HG02798 (cell line): ENCODE data around the gene MORF4L1.
"Not testable (repeated sequence)": the region's sequence is repeated elsewhere in the genome, so short reads cannot be mapped to it uniquely, and the experiment has no call there.

Experiments used
- ATAC-seq: cut with Tn5 transposase; IDR thresholded peaks from one replicate; pipeline ENCODE4 v1.9.1; 2021; ENCODE audit warnings: mild to moderate bottlenecking; ENCODE audit not compliant: unreplicated experiment, poor library complexity

The MORF4L1 gene

GRCh38 chr15:78855746-78856145 lies 16.9 kb upstream of the MORF4L1 start:
- no peak for ATAC-seq

DNA sequence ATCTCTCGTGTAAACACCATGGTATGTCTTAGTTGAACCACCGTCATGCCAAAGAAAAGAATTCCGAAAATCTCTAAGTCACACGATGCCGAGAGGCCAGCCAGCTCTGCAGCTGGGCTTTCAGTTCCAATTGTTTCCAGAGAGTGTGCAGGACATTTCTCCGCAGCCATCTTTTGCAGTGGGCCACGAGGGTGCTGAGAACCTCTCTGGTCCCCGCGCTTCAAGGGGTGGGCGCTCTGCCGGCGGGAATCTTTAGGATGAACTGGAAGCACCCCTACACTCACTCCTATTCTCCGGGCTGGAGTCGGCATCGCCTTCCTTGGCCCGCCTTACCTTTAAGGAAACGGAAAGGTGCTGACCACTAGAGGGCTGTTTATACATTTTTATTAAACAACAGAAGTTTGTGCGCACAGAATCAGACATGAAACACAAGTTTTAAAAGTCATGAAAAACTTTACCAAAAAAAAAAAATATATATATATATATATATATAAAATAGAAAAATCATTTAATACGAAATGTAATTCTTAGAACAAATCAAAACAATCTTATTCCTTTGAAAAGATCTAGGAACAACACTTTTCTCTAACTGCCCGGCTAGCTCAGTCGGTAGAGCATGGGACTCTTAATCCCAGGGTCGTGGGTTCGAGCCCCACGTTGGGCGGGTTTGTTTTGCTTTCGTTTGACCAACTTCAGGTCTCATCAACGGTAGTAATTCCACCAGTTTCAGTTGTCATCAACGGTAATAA lies 12.5 kb upstream of the MORF4L1 start:
- ATAC-seq, result peak; percentile 66

- ATAC-seq, result not testable (repeated sequence)
Measured at GRCh38 chr15:78865585-78865984, 7.1 kb upstream of the MORF4L1 start.

DNA sequence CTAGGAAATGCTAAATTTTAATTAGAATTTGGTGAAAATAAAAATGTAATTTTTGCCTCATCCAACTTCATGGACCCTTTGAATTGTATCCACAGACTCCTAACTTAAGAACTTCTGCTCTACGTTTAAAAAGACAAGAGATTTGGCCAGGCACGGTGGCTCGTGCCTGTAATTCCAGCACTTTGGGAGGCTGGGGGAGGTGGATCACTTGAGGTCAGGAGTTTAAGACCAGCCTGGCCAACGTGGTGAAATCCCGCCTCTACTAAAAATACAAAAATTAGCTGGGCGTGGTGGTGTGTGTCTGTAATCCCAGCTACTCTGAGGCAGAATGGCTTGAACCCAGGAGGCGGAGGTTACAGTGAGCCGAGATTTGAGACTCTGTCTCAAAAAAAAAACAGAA lies 6.7 kb upstream of the MORF4L1 start:
- not testable (repeated sequence) for ATAC-seq

GRCh38 chr15:78866803-78867202 lies 5.9 kb upstream of the MORF4L1 start:
- ATAC-seq, result no peak

DNA sequence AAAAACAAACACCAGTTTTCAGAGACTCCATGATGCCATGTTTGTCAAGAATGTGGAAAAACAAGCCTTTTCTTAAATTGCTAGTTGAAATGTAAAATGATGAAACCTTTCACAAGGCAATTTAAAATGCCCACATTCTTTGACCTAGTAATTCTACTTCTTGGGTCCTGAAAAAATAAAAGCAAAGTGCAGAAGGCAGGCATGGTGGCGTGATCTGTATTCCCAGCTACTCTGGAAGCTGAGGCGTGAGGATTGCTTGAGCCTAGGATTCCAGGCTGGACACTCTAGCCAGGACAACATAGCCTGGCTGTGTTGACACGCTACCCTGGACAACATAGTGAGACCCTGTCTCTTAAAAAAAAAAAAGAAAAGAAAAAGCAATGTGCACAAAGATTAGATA lies 4.3 kb upstream of the MORF4L1 start:
- ATAC-seq, result no peak

GRCh38 chr15:78871483-78872127 lies 1.1 kb upstream of the MORF4L1 start:
- not testable (repeated sequence) for ATAC-seq

GRCh38 chr15:78872972-78873792 lies 492 bp downstream of the MORF4L1 start:
- peak; percentile 78 for ATAC-seq

GRCh38 chr15:78873793-78874765 lies 1.4 kb downstream of the MORF4L1 start:
- ATAC-seq, result no peak

DNA sequence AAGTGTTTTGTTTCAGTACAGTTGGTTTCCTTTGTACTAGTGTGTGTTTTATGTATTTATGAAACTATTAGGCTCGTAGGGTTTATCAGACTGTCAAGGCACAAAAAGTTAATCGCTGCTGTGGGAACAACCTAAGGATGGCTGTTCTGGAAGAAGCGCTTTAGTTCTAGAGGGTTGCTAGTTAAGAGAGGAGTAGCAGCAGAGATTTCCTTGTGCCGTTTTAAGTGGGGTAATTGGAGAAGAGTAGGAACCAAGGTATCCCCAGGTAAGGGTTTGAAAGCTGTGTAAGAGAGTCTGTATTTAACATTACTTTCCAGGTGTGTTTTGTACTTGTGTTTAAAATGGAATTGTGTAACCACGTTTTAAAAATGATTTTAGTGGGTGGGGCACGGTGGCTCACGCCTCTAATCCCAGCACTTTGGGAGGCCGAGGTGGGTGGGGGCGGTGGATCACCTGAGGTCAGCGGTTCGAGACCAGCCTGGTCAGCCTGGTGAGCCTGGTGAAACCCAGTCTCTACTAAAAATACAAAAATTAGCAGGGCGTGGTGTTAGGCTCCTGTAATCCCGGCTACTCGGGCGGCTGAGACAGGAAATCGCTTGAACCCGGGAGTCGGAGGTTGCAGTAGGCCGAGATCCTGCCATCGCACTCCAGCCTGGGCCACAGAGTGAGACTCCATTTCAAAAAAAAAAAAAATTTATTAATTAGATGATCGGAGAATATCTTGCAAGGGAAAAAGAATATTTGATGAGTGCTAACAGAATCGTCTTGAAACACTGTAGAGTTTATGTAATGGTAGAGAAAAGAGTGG lies 2.6 kb downstream of the MORF4L1 start:
- no peak for ATAC-seq

DNA sequence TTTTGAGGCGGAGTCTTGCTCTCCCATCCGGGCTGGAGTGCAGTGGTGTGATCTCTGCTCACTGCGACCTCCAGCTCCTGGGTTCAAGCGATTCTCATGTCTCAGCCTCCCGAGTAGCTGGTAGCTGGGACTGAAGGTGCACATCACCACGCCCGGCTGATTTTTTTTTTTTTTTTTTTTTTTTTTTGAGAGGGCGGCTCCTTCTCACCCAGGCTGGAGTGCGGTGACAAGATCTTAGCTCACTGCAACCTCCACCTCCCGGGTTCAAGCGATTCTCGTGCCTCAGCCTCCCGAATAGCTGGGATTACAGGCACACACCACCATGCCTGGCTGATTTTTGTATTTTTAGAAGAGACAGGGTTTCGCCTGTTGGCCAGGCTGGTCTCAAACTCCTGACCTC lies 4.3 kb downstream of the MORF4L1 start:
- not testable (repeated sequence) for ATAC-seq

DNA sequence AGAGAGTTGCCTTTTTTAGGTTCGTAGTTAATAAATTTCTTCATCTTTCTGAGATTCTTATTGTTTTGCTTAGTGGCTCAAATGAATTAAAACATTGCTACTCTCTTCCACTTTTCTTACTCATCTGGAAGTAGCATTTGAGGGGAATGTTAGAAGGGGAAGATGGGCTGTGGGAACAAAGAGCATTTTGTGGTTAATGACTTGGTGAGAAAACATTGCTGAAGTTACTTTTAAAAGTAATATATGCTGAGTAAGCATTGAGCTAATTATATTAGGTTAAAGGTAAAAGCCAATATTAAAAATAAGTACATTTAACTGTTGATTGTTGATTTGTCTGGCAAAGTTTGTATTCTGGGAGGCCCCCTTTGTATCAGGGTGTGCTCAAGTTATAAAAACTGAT lies 5.7 kb downstream of the MORF4L1 start:
- no peak for ATAC-seq

DNA sequence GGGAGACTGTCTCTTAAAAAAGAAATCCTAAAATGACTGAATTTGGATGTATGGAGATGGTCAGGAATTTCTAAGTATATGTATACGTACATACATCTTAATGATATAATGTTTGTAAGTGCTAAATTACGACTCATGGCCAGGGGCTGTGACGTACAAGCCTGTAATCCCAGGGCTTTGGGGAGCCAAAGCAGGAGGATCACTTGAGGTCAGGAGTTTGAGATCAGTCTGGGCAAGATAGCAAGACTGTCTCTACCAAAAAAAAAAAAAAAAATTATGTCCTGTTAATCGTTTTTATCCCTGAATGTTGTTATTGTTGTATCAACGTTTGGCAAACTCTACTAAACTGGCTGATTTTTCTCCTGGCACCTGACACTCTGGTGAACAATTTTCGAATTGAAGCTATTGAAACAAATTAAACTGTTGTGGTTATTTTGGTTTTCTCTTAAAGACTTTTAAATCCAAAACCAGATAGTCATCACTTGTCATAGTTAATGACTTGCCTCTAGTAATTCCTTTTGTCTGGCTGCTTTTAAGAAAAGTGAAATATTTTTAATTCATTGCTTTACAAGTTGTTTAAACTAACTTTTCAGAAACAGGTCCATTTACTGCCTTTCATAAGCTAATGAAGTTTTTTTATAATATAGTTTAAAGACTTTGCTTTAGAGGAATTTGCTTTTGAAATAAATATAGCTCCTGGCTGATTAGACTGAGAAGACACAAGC lies 7.0 kb downstream of the MORF4L1 start:
- no peak for ATAC-seq

GRCh38 chr15:78880242-78880533 lies 7.5 kb downstream of the MORF4L1 start:
- no peak for ATAC-seq

DNA sequence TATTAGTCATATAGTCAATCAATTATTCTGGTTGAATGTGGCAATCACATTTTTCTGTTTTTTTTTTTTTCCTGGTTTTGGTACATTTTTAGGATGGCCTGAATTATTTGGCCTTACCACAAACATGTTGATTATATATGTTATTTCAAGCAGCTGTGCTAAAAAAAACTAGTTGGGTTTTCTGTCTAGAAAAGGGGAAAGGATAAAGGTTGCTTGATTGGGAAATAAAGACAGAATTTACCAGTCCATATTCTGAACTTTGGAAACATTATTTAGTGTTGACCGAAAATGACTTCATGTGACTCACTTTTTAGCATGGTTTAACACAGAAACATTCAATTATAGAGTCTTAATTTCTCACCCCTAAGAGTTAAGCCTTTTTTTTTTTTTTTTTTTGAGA lies 8.1 kb downstream of the MORF4L1 start:
- no peak for ATAC-seq

GRCh38 chr15:78881681-78882080 lies 9.0 kb downstream of the MORF4L1 start:
- ATAC-seq, result no peak

DNA sequence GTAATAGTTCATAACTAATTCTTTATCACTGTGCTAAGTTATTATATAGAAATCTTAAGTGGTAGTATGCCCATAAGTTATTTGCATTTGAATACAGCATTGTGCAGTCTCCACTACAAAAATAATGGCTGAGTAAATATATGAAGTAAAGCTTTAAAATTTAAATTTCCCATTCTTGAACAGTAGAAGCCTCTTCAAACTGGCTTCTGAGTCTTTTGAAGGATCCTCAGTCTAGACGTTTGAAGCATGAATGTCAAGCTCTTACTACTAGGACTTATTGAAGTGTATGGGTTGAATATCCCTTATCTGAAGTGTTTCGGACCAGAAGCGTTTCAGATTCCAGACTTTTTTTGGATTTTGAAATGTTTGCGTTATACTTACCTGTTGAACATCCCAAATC lies 16.3 kb downstream of the MORF4L1 start:
- no peak for ATAC-seq

GRCh38 chr15:78893538-78893937 lies 20.8 kb downstream of the MORF4L1 start:
- ATAC-seq, result no peak

DNA sequence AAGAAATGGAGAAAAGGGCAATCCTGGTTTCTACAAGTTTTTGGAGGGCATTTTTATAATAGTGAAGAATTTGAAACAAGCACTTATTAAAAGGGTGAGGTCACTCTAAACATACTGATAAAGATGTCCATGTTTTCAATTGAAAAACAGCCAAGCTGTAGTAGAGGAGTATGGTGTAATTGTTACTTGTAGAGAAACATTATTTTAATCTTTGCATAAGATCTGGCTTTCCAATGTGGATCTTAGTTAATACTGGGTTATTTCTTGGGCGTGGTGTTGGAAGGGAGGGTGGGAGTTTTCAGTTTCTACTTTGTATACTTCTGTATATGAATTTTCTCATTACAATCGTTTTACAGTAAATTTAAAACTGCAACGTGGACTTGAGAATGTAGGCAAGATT lies 22.8 kb downstream of the MORF4L1 start:
- ATAC-seq, result no peak
